RWPE1 (cell line): ENCODE data around the gene COL11A1.
"Not testable (repeated sequence)": the region's sequence is repeated elsewhere in the genome, so short reads cannot be mapped to it uniquely, and the experiment has no call there.

Experiments
- CTCF ChIA-PET: fragments of 350-600 bp; sonication (Branson Sonifier 250); formaldehyde crosslinking; extraction: SDS; loops from one replicate; lab custom pipeline; 2021; lab: Yijun Ruan, JAX
- POLR2A ChIA-PET: fragments of 400-600 bp; formaldehyde crosslinking; extraction: SDS; loops from one replicate; lab custom pipeline; 2020; ENCODE audit warnings: antibody characterized with exemption; ENCODE audit not compliant: low non-redundant PET; lab: Yijun Ruan, JAX
- DNase-seq: peaks from one replicate; pipeline ENCODE4 v3.0.0; 2012; ENCODE audit warnings: low spot score
- H3K27ac ChIP-seq: fragments of 450-650 bp; 2 replicates; pipeline ENCODE4 v1.5.1; 2017
- CTCF ChIP-seq: fragments of 450-650 bp; conservative IDR thresholded peaks from 2 replicates; pipeline ENCODE4 v1.5.1; 2017; ENCODE audit warnings: low read depth, mild to moderate bottlenecking

The COL11A1 gene

GRCh38 chr1:103129796-103130195 lies 21.5 kb upstream of the COL11A1 start:
- H3K27ac ChIP-seq = no peak overlapping the region
- TF ChIP-seq CTCF = no peak
- POLR2A ChIA-PET = no interaction called here
- CTCF ChIA-PET = no interaction called here
- DNase-seq = no peak

- CTCF ChIA-PET = no interaction called here
- POLR2A ChIA-PET = no interaction called here
These were observed 20.9 kb upstream of the COL11A1 start for GRCh38 chr1:103129255-103129654.

GRCh38 chr1:103128256-103128655 lies 19.9 kb upstream of the COL11A1 start:
- H3K27ac ChIP-seq, POLR2A ChIA-PET, DNase-seq, CTCF ChIA-PET: not testable (repeated sequence)

More at GRCh38 chr1:103129255-103129654, 20.9 kb upstream of the COL11A1 start:
- no peak for DNase-seq
- TF ChIP-seq CTCF = no peak
- no peak overlapping the region for H3K27ac ChIP-seq

- POLR2A ChIA-PET = no interaction called here
- CTCF ChIA-PET = no interaction called here
- no peak for DNase-seq
- no peak for TF ChIP-seq CTCF
- no peak overlapping the region for H3K27ac ChIP-seq
These were observed 16.9 kb upstream of the COL11A1 start for GRCh38 chr1:103125219-103125618.

- POLR2A ChIA-PET = no interaction called here
- TF ChIP-seq CTCF = no peak
- no peak for DNase-seq
- CTCF ChIA-PET = interaction anchor here (0.7 kb wide), 1 partner anchor 273 kb away, joined by 5 read pairs; no protein-coding TSS in a partner anchor
- no peak overlapping the region for H3K27ac ChIP-seq
These were observed 14.8 kb upstream of the COL11A1 start for GRCh38 chr1:103122983-103123720.

- DNase-seq = no peak
- CTCF ChIA-PET = no interaction called here
- no peak for TF ChIP-seq CTCF
- no peak overlapping the region for H3K27ac ChIP-seq
- POLR2A ChIA-PET = no interaction called here
These were observed 12.7 kb upstream of the COL11A1 start for GRCh38 chr1:103120981-103121380.

GRCh38 chr1:103112546-103112945 lies 4.2 kb upstream of the COL11A1 start:
- CTCF ChIA-PET = no interaction called here
- no peak overlapping the region for H3K27ac ChIP-seq
- no peak for TF ChIP-seq CTCF
- POLR2A ChIA-PET = no interaction called here
- DNase-seq = no peak
